H9 (cell line): ENCODE data around the gene MT1M. TPM values are rescaled to one million over a fixed set of nuclear protein-coding genes. Genes with fewer than 3 reads are reported as not detected.

Source experiments
- DNase-seq: peaks from one replicate; pipeline ENCODE4 v3.0.0-alpha.2; 2017
- H2AFZ ChIP-seq: one replicate; pipeline ENCODE4 v1.6.1; 2013; ENCODE audit warnings: mild to moderate bottlenecking, low read length, control low read depth, moderate library complexity
- H2AK5ac ChIP-seq: 2 replicates; pipeline ENCODE4 v1.6.1; 2013; ENCODE audit warnings: low read length, control low read depth, mixed read lengths; ENCODE audit not compliant: insufficient read length
- H2BK120ac ChIP-seq: one replicate; pipeline ENCODE4 v1.6.1; 2013; ENCODE audit warnings: low read depth, mild to moderate bottlenecking, low read length, control low read depth, inconsistent platforms; ENCODE audit not compliant: poor library complexity, severe bottlenecking
- H2BK12ac ChIP-seq: 2 replicates; pipeline ENCODE4 v1.6.1; 2013; ENCODE audit warnings: low read length, control low read depth, mixed read lengths, low read depth; ENCODE audit not compliant: insufficient read length
- H2BK15ac ChIP-seq: 2 replicates; pipeline ENCODE4 v1.6.1; 2013; ENCODE audit warnings: low read depth, low read length, control low read depth
- H2BK20ac ChIP-seq: one replicate; pipeline ENCODE4 v1.6.1; 2013; ENCODE audit warnings: low read depth, mild to moderate bottlenecking, low read length, control low read depth, inconsistent platforms; ENCODE audit not compliant: poor library complexity, severe bottlenecking
- H2BK5ac ChIP-seq: 2 replicates; pipeline ENCODE4 v1.6.1; 2013; ENCODE audit warnings: low read length, control low read depth, mixed read lengths; ENCODE audit not compliant: insufficient read length
- H3K14ac ChIP-seq: 2 replicates; pipeline ENCODE4 v1.6.1; 2013; ENCODE audit warnings: low read length, control low read depth; ENCODE audit not compliant: insufficient read depth
- H3K18ac ChIP-seq: 2 replicates; pipeline ENCODE4 v1.6.1; 2013; ENCODE audit warnings: low read depth, mild to moderate bottlenecking, mixed read lengths, low read length, control low read depth; ENCODE audit not compliant: insufficient read length
- H3K23ac ChIP-seq: 2 replicates; pipeline ENCODE4 v1.6.1; 2013; ENCODE audit warnings: low read length, control low read depth, mixed read lengths, low read depth; ENCODE audit not compliant: insufficient read length
- H3K23me2 ChIP-seq: 2 replicates; pipeline ENCODE4 v1.6.1; 2013; ENCODE audit warnings: low read depth, mild to moderate bottlenecking, mixed read lengths, low read length, control low read depth; ENCODE audit not compliant: insufficient read length, poor library complexity, severe bottlenecking
- H3K27ac ChIP-seq: 2 replicates; pipeline ENCODE4 v1.5.1; 2013; ENCODE audit warnings: low read length, control low read depth, mixed read lengths, low read depth; ENCODE audit not compliant: insufficient read length
- H3K27me3 ChIP-seq: 2 replicates; pipeline ENCODE4 v1.6.1; 2013; ENCODE audit warnings: low read length, control low read depth, inconsistent platforms; ENCODE audit not compliant: insufficient read depth
- H3K4ac ChIP-seq: 2 replicates; pipeline ENCODE4 v1.6.1; 2013; ENCODE audit warnings: low read depth, mild to moderate bottlenecking, control low read depth, inconsistent platforms, low read length, moderate library complexity
- H3K4me1 ChIP-seq: 2 replicates; pipeline ENCODE4 v1.6.1; 2013; ENCODE audit warnings: low read length, control low read depth, inconsistent platforms; ENCODE audit not compliant: insufficient read depth
- H3K4me2 ChIP-seq: 2 replicates; pipeline ENCODE4 v1.6.1; 2013; ENCODE audit warnings: low read length, control low read depth, mixed read lengths; ENCODE audit not compliant: insufficient read length, insufficient read depth
- H3K56ac ChIP-seq: 2 replicates; pipeline ENCODE4 v1.6.1; 2013; ENCODE audit warnings: low read depth, mild to moderate bottlenecking, mixed read lengths, low read length, control low read depth; ENCODE audit not compliant: insufficient read length
- H3K79me1 ChIP-seq: 2 replicates; pipeline ENCODE4 v1.6.1; 2013; ENCODE audit warnings: low read depth, mild to moderate bottlenecking, moderate library complexity, low read length, control low read depth, inconsistent platforms; ENCODE audit not compliant: insufficient read depth, poor library complexity, severe bottlenecking
- H3K79me2 ChIP-seq: 2 replicates; pipeline ENCODE4 v1.6.1; 2013; ENCODE audit warnings: low read length, control low read depth, inconsistent platforms; ENCODE audit not compliant: insufficient read depth
- H3K9ac ChIP-seq: 2 replicates; pipeline ENCODE4 v1.6.1; 2013; ENCODE audit warnings: low read length, control low read depth, mixed read lengths; ENCODE audit not compliant: insufficient read length; ENCODE audit errors: extremely low read depth
- H3K9me3 ChIP-seq: one replicate; pipeline ENCODE4 v1.6.1; 2013; ENCODE audit warnings: low read depth, low read length, inconsistent platforms; ENCODE audit not compliant: control insufficient read depth
- H3T11ph ChIP-seq: one replicate; pipeline ENCODE4 v1.6.1; 2013; ENCODE audit warnings: mild to moderate bottlenecking, low read length, control low read depth, inconsistent platforms
- H4K20me1 ChIP-seq: one replicate; pipeline ENCODE4 v1.6.1; 2013; ENCODE audit not compliant: control insufficient read depth, insufficient read length, insufficient read depth
- H4K5ac ChIP-seq: 2 replicates; pipeline ENCODE4 v1.6.1; 2013; ENCODE audit warnings: low read depth, mild to moderate bottlenecking, mixed read lengths, low read length, control low read depth; ENCODE audit not compliant: insufficient read length
- H4K8ac ChIP-seq: replicated peaks from 2 replicates; pipeline ENCODE4 v1.6.1; 2013; ENCODE audit warnings: low read length, control low read depth, mixed read lengths, low read depth; ENCODE audit not compliant: insufficient read length
- H4K91ac ChIP-seq: 2 replicates; pipeline ENCODE4 v1.6.1; 2013; ENCODE audit warnings: low read depth, mild to moderate bottlenecking, moderate library complexity, mixed read lengths, low read length, control low read depth; ENCODE audit not compliant: insufficient read length
- H3K27ac Mint-ChIP-seq, 3 experiments: 2 replicates in 2 of 3; 3 replicates in 1 of 3; pipeline ENCODE4 v1.8.0; 2020 to 2021; ENCODE audit warnings: mixed read lengths in 3 of 3, mild to moderate bottlenecking in 1 of 3, moderate library complexity in 1 of 3
- H3K27me3 Mint-ChIP-seq: 2 replicates; pipeline ENCODE4 v1.8.0; 2021; ENCODE audit warnings: low read depth, mild to moderate bottlenecking, moderate library complexity, mixed read lengths
- H3K36me3 Mint-ChIP-seq, 3 experiments: 2 replicates in 2 of 3; 3 replicates in 1 of 3; pipeline ENCODE4 v1.8.0; 2020 to 2021; ENCODE audit warnings: low read depth in 3 of 3, mixed read lengths in 3 of 3; ENCODE audit not compliant: insufficient read depth in 1 of 3
- H3K4me1 Mint-ChIP-seq, 2 experiments: 2 replicates each; pipeline ENCODE4 v1.8.0; 2020; ENCODE audit warnings: mixed read lengths in 2 of 2
- H3K4me3 Mint-ChIP-seq, 2 experiments: 2 replicates in 1 of 2; 3 replicates in 1 of 2; pipeline ENCODE4 v1.8.0; 2020 to 2021; ENCODE audit warnings: mild to moderate bottlenecking in 2 of 2, mixed read lengths in 2 of 2, moderate library complexity in 1 of 2
- H3K9me3 Mint-ChIP-seq, 2 experiments: 2 replicates in 1 of 2; 3 replicates in 1 of 2; pipeline ENCODE4 v1.8.0; 2020; ENCODE audit warnings: mild to moderate bottlenecking in 2 of 2, mixed read lengths in 2 of 2, moderate library complexity in 1 of 2
- CTCF ChIP-seq: fragments of 200-600 bp; sonication (generic); conservative IDR thresholded peaks from 3 replicates; pipeline ENCODE4 v1.8.0; 2021; ENCODE audit warnings: antibody characterized with exemption, mild to moderate bottlenecking
- WGBS: extraction: QIAGEN DNeasy Blood & Tissue Kit; methylation state at CpG from one replicate; pipeline ENCODE4 v1.1.7; 2013; ENCODE audit warnings: missing lambda C conversion rate, low lambda C conversion rate, mixed read lengths; ENCODE audit not compliant: insufficient read length; ENCODE audit errors: extremely low coverage; 5-methylcytosine and 5-hydroxymethylcytosine counted together
- total RNA-seq: library from RNA; stranded (reverse); gene quantifications from 2 replicates; pipeline ENCODE4 v1.2.1, GENCODE V29; 2021

The MT1M gene
- total RNA-seq, 1 experiment from 2014 or later = 1.4 TPM

GRCh38 chr16:56651586-56651985, 19.1 kb downstream of the MT1M start, which contains the start of gene MT1B:
TSS of gene MT1B (plus strand) at chr16:56651886. CDS start at chr16:56651954, 68 bp downstream.
- no peaks in the 10 kb centered on the region for H4K20me1 ChIP-seq
- H4K5ac ChIP-seq = no peak within 1 kb of the TSS
- no peak within 1 kb of the TSS for H3K27ac ChIP-seq
- H3K4me1 ChIP-seq = no peaks in the 10 kb centered on the region
- no peak within 1 kb of the TSS for H2AFZ ChIP-seq
- no peak within 1 kb of the TSS for H3K56ac ChIP-seq
- DNase-seq = no peak
- H4K91ac ChIP-seq = no peak within 1 kb of the TSS
- no peak within 1 kb of the TSS for H2BK5ac ChIP-seq
- H3T11ph ChIP-seq = no peak within 1 kb of the TSS
- WGBS = no CpG with 5 or more reads among the region's 7 CpGs
- no peak within 1 kb of the TSS for H3K18ac ChIP-seq
- no peak within 1 kb of the TSS for H3K4me3 Mint-ChIP-seq
- peaks cover 11% of the 10 kb centered on the region; the same call in 1 of the 2 replicates for H3K27me3 ChIP-seq
- no peak within 1 kb of the TSS for H3K4ac ChIP-seq
- no peaks in the 10 kb centered on the region for H3K9me3 ChIP-seq
- H3K23ac ChIP-seq = no peak within 1 kb of the TSS
- H3K9me3 Mint-ChIP-seq = no peaks in the 10 kb centered on the region
- no peaks in the 10 kb centered on the region for H3K79me2 ChIP-seq
- H3K36me3 Mint-ChIP-seq = no peaks in the 10 kb centered on the region
- H2AK5ac ChIP-seq = no peak within 1 kb of the TSS
- H2BK15ac ChIP-seq = no peak within 1 kb of the TSS
- H2BK20ac ChIP-seq = no peak within 1 kb of the TSS
- H3K27me3 Mint-ChIP-seq = peaks cover 79% of the 10 kb centered on the region
- H2BK120ac ChIP-seq = no peak within 1 kb of the TSS
- H2BK12ac ChIP-seq = no peak within 1 kb of the TSS
- H3K23me2 ChIP-seq = no peaks in the 10 kb centered on the region
- H3K27ac Mint-ChIP-seq = no peak within 1 kb of the TSS; a peak in 1 of 7 replicates
- H4K8ac ChIP-seq = no peak within 1 kb of the TSS
- no peaks in the 10 kb centered on the region for H3K79me1 ChIP-seq
- no peak within 1 kb of the TSS for H3K14ac ChIP-seq
- no peak within 1 kb of the TSS for H3K9ac ChIP-seq
- peaks cover 2 to 12% of the 10 kb centered on the region in 2 experiments; a peak in 2 of 4 replicates for H3K4me1 Mint-ChIP-seq
- H3K4me2 ChIP-seq = no peak within 1 kb of the TSS
- no peak for TF ChIP-seq CTCF
